Stimulated activated CD4-positive, alpha-beta T cell treated with anti-CD3 and anti-CD28 coated beads, Interleukin-1b, Interleukin-23, amount 100 ng/mL, for 4 hours (primary cell): ENCODE measurements around the gene TMEM141.

ENCODE experiments used
- DNase-seq, 2 donors: peaks; one replicate each; pipeline ENCODE4 v3.0.0-alpha.2; 2020; ENCODE audit warnings: low read depth in 2 of 2

TMEM141 gene

GRCh38 chr9:136790640-136791515 lies at the start of gene TMEM141:
Gene TMEM141, plus strand, starts transcription at chr9:136791344. Its CDS starts 27 bp downstream, at chr9:136791371.
- peak; percentile 99 to 100 for DNase-seq

GRCh38 chr9:136741883-136742571 lies 49.1 kb upstream of the TMEM141 start:
- DNase-seq, result peak in 1 of 2 donors; percentile 39

DNA sequence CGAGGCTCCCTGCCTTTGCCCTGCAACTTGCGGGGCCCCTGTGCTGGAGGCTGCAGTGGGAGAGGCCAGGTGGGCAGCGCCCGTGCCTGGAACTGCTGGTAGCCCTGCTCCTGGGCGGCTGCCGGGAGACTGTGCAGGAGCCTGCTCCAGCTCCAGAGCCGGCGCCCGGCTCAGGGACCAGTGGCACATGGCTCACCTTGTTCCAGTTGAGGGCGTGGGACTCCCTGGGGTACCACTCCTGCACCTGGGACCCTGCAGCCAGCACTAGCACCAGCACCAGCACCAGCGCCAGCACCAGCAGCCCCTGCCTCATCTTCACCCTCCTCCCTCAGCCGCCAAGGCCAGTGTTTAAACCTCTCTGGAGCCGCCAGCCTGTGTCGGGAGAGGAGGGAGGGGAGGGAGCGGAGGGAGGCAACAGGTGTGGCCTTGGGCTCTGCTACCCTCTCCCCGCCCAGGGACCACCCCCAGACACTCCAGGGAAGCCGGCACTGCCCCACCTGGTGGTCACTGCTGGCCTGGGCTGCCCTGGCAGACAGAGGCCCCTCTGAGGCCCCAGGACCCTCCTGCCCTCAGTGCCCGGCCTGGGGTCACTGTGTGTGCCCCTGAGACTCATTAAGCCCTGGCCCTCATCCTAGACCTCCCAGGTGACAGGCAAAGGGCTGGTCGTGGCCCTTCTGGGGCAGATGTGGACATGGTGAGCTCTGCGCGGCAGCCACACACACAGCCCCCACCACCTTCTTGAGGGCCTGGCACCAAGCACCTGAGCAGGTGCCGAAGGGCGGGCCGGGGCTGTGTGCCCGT lies 48.4 kb upstream of the TMEM141 start, which contains the start of gene LCN10:
Gene LCN10 (minus strand): TSS at position 350 of the 801 bp plus-strand sequence. CDS start 37 bp downstream, at position 313.
- no peak for DNase-seq

DNA sequence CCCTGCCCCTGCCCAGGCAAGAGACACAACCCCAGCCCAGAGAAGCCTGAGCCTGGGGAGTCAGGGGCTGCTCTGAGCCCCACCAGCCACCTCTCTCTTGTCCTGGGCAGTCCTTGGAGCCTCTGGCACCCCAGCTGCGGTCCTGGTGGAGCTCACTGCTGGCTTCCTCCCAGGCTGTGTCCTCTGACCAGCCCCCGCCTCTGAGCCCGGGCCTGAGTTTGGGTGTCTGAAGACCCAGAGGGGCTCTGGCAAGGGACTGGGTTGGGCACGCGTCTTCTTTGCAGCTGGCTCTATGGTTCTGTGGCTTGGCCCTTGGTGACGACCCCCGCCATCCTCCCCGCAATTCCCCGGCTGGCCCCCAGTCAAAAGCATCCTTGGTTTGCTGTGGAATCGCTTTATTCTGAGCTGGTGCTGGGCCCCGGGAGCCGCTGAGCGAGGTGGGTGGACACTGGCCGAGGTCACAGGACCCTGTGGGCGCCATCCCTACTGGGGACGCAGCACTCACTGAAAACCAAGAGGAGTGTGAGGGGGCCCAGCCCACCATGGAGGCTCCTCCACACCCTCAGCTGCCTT lies 47.4 kb upstream of the TMEM141 start:
- DNase-seq, result no peak

DNA sequence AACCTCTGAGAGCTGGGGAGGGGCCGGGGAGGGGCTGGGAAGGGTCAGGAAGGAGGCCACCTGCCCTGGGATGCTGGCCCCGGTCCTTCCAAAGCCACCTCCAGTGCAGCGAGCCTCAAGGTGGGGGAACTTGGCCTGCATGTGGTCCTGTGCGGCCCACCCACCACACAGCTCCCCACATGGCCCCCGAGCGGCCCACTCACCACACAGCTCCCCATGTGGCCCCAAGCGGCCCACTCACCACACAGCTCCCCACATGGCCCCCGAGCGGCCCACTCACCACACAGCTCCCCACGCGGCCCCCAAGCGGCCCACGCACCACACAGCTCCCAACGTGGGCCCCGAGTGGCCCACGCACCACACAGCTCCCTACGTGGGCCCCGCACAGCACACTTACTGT lies 46.4 kb upstream of the TMEM141 start:
- DNase-seq, result no peak

DNA sequence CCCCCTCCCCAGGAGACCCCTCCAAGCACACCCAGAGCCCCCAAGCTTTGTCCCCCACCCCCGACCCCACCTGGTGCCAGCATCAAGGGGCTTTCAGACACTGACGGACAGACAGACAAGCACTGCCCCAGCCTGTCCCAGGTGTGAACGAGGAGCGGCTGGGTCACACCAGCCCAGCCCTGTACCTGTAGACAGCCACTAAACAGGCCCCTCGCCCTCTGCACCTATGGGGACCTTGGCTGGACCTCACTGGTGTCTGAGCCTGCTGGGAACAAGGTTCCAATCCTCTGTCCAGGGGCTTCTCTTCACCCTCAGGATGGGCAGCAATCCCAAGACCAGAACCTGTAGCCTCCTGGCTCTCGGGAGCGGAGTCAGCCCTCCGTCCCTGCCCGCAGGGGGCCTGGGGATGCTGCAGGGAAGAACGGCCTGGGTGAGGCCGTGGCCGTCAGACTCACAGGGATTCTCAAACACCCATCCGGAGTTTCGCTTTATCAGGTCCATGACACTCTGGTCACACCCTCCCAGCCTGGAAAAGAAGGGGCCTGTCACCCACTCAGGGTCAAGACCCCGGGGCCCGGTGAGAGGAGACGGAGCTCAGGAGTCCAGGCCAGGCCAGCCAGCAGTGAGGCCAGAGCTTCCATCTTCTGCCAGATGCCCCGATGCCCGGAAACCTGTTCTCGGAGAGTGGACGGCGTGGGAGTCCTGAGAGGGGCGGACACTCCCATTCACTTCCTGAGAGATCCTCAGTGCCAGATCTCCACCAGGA lies 45.6 kb upstream of the TMEM141 start:
- no peak for DNase-seq

DNA sequence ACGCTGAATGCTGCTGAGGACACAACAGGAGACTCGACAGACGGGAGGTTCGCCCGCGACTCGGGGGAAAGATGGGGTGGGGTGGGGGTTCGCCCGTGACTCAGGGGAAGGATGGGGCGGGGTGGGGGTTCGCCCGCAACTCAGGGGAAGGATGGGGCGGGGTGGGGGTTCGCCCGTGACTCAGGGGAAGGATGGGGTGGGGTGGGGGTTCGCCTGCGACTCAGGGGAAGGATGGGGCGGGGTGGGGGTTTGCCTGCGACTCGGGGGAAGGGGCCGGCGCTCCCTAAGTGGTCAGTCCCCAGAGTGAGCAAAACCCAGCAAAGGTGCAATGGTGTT lies 45.0 kb upstream of the TMEM141 start:
- no peak for DNase-seq

GRCh38 chr9:136746621-136747020 lies 44.5 kb upstream of the TMEM141 start:
- no peak for DNase-seq

GRCh38 chr9:136747161-136748060 lies 43.7 kb upstream of the TMEM141 start:
- DNase-seq, result no peak

GRCh38 chr9:136748201-136748600 lies 42.9 kb upstream of the TMEM141 start, which contains the start of gene LCN6:
Gene LCN6, minus strand, starts transcription at chr9:136748525. Its CDS starts 42 bp downstream, at chr9:136748483.
- no peak for DNase-seq

- DNase-seq, result no peak
Measured at GRCh38 chr9:136748666-136749611, 42.2 kb upstream of the TMEM141 start.

GRCh38 chr9:136750526-136750925 lies 40.6 kb upstream of the TMEM141 start:
- DNase-seq, result no peak

DNA sequence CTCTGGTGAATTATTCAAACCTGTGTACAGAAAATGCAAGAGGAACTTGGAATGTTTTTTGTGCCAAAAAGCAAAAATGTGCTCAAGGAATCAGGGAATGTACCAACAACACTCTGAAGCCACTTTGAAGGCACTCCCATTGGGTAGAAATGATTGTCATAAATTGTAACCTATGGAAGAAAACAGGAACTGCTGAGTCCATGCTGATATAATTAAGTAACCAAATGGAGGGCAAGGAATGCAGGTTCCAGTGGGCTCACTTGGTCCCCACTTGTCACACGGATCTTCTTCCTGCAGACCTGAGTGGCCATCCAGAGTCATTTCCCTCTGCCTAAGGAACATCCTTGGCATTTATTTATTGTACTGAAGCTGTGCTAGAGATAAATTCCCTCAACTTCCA lies 39.9 kb upstream of the TMEM141 start:
- no peak for DNase-seq

GRCh38 chr9:136751814-136752213 lies 39.3 kb upstream of the TMEM141 start:
- DNase-seq, result no peak

DNA sequence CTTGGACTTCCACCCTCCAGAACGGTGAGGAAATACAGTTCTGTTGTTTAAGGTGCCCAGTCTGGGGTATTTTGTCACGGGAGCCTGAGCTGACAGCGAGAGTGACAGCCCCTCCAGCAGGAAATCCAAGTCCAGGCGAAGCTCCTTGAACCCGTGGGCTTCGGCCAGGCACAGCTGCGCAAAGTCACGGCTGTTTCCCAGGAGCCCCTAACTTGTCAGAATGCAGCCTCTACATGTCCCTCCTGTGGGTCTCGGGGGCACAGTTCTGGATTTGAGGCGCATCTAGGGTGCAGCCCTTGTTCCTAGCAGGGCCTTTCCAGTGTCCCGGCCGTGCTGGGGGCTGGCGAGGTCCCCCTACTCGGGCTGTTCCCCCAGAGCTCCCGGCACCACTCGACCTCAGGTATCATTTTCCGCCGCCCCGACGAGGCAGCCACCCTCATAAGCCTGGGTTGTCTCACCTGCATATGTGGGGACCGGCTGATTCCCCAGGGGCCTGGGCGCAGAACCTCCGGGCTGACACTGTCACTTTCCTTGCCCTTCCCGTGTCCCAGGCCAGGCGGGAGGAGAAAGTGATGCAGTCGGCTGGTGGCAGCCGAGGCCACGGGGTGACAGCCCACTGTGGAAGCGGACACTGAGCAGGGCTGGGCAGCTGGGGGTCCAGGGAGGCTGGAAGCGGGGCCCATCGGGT lies 37.6 kb upstream of the TMEM141 start:
- no peak for DNase-seq

DNA sequence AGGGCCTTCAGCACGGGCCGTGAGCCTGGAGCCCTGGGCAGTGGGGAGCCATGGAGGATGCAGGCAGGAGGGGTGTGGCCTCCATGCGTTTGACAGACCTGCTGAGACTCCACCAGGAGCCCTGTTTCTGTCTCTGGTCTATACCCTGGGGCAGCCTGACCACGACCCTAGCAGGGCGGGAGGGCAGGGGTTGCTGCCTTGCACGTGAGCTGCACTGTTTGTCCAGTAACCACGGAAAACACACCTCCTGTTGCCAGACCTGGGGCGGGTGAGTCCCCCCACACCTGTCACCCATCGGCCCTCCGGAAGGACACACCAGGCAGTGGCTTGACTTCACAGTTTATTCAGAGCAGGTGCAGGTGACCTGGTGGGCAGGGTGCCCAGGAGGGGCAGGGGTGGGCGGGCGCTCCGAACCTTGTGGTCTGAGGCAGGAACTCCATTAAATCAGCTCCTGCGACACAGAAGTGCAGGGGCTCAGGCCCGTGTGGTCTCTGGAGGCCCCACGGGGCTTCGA lies 37.0 kb upstream of the TMEM141 start:
- no peak for DNase-seq

GRCh38 chr9:136754626-136755301 lies 36.4 kb upstream of the TMEM141 start:
- DNase-seq, result no peak
